Stimulated activated CD4-positive, alpha-beta T cell treated with anti-CD3 and anti-CD28 coated beads, TNF-alpha, amount 100 ng/mL, for 48 hours (primary cell): Measurements from ENCODE around the gene GTF3C4.

Experiments used
- DNase-seq, 3 donors: peaks; one replicate each; pipeline ENCODE4 v3.0.0-alpha.2; 2020; ENCODE audit warnings: low read depth in 3 of 3

Gene GTF3C4

DNA sequence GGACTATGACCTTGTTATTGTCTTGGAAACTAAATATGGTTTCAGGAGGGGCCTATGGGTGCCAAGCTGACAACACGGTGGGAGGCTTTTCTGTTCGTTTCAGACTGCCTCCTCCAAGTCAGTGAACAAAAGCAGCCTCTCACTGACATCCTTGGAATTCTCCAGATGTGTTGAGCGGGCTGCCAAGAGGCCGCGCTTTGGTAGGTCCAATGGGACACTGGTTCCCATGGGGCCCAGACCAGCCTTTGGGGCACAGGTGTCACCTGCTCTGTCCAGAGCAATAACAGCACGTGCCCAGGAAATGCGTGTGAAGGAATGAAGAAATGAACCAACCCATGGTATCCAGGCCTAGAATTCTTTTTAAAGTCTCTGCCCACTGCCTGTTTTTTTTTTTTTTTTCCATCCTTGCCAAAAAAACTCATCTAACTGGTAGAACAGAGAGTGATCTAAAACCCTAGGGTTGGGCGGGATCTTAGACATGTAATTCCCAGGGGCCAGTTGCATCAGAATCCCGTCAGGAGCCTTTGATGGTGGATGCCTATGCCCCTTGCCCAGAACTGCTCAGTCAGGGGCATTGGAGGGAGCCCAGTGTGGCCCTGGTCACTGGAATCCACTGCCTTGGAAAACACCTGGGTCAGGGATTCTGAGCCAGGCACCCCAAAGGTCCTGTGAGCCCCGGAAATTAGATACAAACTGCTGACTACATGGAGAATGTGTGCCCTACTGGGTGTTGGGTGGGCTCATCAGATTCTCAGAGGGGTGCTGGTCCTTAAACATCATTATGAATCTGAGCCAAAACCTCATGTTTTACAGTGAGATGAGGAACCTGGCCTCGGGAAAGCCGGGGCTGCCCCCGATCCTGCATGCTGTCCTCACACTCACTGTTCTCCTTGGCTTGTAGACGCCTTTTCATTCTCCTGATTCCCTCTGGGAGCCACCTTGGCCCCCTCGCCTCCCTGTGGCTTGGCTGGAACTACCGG is 60.1 kb downstream of the GTF3C4 start:
- no peak for DNase-seq

DNA sequence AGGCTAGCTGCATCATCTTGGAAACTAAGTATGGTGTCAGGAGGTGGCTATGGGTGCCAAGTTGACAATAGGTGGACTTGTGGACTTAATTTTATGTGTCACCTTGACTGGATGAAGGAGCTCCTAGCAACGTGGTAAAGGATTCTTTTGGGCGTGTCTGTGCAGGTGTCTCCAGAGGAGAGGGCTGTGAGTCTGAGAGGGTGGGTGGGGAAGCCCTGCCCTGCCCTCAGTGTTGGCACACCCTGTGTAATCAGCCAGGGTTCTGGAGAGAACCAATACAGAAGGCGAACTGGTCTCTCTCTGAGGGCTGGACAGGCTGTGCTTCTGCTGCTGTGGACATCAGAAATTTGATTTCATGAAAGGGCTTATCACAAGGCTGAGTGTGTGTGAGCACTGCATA is 61.0 kb downstream of the GTF3C4 start:
- DNase-seq: no peak

DNA sequence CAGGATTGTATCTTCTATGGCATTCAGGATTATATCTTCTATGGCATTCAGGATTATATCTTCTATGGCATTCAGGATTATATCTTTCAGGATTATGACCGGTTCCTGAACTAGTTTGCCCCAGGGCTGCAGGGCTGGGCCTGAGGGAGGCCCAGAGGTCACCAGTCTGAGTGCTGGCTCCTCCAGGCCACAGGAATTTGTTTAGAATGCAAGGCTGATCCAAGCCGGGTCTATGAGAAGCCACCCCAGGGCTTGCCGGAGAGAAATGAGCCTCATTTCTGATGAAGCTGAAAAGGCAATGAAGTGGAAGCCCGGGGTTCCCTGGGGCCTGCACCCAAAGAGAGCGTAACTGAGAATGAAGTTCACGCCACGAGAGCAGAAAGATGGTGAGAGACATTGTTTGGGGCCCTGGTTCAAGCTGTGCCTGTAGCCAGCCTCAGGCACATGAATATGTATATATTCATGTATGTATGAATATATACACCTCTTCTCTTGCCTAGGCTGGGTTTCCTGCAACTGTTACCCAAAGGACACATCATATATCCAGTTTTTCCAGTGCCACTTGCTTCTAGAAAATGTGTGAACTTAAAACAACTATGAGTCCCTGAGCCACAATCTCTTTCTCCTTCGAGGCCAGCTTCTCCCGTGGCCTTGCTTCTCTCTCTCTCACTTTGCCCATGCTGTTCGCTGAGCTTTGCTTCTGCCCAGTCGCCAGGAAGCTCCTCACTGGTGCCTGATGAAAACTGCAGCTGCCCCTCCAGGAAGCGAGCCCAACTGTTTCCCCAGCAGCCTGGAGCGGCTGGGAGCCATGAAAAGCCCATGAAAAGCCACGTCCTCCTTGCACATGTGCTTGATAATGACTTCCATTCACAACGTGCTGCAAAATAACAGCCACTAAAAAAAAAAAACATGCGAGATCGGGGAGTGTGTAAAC is 62.3 kb downstream of the GTF3C4 start:
- no peak for DNase-seq

DNA sequence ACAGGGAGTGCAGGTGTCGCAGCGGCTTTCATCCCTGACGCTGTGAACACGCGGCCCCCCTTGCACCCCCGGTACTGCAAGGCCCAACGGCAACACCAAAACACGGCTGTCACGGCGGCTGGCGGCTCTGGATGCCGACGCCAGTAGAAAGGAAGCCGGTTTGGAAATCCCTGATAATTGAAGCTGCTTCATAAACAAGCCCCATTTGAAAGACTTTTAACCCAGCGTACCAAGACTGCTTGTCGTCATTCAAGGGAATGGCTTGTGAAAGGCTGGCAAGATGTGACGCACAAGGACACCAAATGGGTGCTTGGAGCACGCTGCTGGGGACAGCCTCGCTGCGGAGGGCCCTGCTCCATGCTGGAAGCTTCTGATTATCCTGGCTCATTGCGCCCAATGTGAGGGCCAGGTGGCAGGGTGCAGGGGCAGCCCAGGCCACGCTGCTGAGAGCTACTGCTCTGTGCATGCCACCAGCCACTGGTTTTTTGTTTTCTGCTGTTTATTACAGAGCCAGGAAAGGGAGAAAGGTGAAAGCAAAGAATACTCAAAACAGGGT is 63.1 kb downstream of the GTF3C4 start:
- DNase-seq: no peak

DNA sequence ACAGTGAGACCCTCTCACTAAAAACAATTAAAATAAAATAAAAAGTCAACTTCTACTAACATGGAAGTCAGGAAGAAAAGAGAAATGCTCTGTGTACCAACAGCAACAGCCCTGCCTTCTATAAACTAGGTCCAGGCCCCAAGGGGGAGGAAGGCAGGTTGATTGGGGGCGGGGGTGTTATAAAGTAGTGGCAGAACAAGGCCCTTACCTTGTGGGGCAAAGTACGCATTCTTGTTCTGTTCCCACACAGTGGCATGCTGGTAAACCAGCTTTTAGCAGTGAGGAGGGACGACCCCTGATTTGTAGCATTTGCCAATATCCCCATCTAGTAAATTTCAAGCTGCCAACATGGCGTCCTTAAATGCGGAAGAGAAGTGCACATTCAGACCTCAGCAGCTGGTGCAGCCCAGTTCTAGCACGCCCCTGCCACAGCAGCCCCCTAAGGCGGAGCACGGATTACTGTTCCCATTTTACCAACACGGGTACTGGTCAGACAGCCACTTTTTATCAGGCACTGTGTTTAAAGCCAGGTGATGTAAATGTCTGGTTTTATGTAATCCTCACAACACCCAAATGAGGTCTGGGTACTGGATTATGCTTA is 69.5 kb downstream of the GTF3C4 start:
- no peak for DNase-seq

DNA sequence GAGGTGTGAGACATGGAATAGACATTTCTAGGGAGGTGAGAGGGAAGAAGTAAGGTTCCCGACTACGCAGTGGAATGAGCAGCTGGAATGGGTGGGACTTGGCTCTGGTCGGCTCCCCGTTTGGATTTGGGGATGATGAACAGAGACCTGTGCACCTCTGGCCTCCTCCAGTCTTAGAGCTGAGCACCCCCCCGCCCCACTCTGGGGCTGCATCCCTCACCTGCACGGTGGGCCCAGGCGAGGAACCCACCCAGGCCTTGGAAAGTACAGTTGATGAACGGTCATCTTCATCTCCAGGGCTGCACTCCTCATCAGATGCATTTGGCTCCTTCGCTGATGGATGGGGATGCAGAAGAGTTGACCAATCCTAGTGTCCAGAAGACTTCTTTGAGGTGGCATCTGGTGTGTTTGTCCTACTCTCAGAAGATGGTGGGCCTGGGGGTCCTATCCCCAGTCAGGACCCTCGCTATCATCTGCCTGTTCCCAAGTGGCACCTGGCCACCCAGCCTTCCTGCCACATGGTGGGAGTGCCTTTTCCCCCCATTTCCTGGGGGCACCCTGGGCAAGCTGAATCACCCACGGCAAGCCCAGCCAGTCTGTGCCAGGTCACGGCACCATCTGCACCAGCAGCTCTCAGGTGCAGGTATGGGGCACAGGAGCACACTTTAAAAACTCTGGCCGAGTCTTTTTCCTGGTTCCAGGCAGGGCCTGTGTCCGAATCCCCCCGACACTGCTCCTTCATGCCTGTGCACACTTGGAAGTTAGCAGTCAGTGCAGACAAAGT is 70.5 kb downstream of the GTF3C4 start:
- DNase-seq: no peak

DNA sequence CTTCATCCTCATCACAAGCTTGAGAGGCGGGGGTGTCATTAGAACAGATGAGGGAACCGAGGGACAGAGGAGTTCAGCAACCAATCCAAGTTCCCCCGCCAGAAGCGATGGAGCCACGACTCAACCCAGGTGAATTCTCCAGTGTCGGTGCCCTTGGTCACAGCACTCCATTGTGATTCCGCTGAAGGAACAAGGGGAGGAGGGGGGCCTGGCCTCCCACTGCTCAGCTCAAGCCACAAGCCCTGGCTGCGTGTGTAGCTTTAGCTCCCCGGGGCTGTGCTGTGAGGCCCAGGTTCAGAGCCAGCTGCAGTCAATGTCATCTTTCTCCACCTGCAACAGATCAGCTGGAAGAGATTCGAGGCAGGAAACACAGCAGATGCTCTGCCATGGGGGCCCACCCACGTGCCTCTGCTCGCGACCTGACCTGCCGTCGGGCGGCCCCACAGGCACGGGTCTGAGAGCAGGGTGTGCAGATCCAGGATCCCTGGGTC is 72.6 kb downstream of the GTF3C4 start:
- DNase-seq: no peak

DNA sequence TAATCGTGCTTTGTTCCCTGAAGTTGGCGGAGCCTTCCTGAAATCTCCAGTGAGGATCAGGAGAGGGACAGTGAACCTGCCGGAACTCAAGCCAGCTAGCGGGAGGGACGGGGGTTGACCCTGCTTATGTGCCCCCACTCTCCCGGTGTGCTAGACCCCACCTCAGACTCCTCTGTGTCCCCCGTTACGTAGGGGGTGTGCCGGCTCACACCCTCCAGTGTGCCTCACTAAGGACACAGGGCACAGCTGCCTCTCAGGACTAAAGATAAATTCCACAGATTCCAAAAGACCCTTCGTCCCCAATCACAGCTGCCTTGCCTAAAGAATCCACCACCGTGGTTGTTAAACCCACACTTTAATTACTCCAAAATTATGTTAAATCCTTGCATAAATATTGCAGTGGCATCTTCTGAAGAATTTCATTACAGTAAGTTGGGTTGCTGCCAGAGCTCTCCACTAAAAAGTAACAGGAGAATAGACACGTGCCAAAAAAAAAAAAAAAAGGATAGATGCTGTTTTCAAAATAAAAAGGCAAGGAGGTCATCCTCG is 73.7 kb downstream of the GTF3C4 start:
- DNase-seq: no peak
